GM19372 (cell line): ENCODE results near the gene HMX3.

Experiments used
- ATAC-seq: cut with Tn5 transposase; IDR thresholded peaks from one replicate; pipeline ENCODE4 v1.9.1; 2021; ENCODE audit warnings: mild to moderate bottlenecking, low read depth, moderate library complexity; ENCODE audit not compliant: unreplicated experiment

The HMX3 gene

DNA sequence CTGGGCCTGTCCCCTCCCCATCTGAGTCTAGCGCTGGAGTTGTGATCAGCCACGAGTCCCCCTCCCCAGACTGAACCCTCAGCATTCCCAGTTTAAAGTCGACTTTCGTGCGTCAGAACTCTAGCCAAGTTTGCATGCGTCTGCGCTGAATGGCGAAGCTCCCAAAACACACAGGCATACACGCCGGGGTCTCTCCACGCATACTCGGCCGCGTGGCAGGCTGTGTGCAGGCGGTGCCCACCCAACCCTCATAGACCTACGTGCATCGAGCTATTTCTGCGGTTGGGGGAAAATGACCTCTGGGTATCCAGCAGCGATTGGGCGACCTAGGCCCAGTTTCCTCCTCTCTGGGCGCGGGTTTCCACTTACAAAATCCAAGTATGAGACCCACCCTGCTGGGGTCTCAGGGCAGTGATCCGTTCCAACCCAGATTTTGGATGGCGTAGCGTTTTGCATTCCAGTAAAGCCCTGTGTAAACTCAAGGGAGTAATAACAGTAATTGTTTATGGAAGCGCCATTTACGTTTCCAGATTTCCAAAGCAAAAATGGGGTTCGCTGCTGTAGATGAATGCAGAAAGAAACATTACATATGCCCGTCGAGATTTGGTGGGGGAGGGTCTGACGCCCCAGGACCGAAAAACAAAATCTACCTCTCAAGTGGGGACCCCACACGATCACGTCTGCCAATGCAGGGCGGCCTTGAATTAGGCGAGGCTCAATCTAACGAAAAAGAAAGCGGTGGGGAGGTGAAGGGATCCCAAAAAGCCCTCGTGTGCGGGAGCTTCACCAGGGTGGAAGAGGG, 2.0 kb upstream of the HMX3 start:
- no peak for ATAC-seq

DNA sequence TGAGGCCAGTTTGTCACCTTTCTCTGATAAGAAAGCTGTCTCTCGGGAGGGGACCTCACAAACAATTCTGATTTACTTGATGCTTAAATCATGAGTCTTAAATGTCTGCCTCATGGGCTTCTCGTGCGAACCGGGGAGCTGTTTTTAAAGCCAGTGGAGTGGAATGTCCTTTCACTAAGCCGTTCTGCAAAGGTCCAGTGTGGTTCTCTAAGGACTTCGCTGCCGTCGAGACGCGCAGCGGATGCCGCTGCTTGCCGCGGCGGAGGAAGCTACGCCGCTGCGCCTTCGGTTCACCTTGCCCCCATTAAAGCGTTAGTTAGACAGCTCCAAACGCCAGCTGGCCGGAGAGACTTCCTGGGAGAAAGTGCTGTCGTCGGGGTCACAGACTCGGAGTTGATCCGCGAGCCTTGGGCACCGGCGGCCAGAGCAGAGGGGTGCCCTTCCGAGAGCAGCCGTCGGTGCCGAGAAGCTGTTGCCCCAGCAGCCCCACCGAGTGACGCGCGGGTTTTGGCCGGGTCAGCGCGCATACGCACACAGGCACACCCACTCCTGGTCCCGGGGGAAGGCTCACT, 1.3 kb upstream of the HMX3 start:
- no peak for ATAC-seq

DNA sequence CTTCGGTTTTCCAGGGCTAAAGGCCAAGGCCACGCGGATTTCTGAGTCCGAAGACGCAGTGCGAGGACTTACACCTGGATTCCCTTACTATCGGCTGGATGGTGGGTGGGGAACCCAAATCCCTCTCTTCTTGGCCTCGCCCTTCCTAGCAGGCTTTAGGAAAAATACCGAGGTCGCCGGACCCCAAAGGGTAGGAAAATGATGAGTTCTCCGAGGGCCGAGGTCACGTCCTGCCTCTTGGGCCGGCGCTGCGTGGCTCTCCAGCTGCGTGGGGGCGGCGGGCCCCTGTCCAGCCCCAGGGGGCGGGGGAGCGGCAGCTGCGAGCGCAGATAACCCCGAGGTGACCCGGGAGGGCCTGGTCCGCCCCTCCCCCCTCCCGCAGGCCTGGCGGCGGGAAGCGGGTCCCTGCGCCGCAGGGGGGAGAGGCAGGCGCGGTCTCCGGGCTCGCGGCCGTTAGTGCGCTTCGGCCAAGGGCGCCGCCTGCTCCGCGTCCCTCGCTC, 805 bp upstream of the HMX3 start:
- ATAC-seq: no peak

DNA sequence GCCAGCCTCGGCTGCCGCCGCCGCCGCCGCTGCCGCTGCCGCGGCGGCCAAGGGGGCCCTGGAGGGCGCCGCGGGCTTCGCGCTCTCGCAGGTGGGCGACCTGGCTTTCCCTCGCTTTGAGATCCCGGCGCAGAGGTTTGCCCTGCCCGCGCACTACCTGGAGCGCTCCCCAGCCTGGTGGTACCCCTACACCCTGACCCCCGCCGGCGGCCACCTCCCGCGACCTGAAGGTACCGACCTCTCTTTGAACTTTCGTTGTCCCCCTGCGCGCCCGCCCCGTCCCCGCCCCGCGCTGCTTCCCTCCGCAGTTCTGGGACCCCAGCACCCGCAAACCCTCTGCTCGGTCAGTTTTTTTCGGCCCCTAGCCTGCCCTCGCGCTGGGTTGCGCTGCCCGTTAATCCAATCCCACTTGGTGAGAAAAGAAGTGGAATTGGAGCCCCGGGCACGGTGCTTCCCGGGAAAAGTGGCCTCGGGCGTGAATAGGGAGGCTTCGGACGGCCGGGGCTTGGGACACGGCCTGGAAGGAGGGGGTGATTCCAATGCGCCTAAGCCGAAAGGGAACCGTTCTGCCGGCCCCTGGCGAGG, 543 bp downstream of the HMX3 start:
- ATAC-seq: no peak

DNA sequence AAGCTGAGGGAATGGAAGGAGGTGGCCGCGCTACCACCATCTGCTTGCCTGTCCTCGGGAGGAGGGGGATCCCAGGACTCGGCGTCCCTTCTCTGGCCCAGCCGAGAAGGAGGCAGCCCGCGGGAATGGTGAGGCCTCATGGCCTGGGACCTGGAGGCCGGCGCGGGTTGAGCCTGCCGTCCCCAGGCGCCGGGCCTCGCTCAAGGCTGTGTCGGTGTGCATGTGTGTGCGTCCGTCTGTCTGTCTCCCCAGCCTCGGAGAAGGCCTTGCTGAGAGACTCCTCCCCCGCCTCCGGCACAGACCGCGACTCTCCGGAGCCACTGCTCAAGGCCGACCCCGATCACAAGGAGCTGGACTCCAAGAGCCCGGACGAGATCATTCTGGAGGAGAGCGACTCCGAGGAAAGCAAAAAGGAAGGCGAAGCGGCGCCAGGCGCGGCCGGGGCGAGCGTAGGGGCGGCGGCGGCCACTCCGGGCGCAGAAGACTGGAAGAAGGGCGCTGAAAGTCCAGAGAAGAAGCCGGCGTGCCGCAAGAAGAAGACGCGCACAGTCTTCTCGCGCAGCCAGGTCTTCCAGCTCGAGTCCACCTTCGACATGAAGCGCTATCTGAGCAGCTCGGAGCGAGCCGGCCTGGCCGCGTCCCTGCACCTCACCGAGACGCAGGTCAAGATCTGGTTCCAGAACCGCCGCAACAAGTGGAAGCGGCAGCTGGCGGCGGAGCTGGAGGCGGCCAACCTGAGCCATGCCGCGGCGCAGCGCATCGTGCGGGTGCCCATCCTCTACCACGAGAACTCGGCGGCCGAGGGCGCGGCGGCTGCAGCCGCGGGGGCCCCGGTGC, 1.3 kb downstream of the HMX3 start:
- no peak for ATAC-seq

DNA sequence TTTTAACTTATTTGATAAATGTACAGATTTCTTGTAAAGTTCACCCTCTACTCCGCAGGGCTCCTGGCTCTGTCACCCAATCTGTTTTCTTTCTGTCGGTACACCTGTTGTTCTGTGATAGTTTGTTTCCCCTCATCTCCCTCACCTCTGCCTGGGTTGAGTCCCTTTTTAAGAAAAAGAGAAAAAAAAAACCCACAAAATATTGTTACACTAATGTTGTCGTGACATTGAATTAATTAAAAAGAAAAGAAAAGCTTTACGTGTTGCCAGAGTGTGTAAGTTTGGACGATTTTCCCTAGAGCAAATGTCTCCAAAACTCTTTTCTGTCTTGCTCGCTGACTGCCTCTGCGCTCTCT, 3.4 kb downstream of the HMX3 start:
- ATAC-seq: no peak

DNA sequence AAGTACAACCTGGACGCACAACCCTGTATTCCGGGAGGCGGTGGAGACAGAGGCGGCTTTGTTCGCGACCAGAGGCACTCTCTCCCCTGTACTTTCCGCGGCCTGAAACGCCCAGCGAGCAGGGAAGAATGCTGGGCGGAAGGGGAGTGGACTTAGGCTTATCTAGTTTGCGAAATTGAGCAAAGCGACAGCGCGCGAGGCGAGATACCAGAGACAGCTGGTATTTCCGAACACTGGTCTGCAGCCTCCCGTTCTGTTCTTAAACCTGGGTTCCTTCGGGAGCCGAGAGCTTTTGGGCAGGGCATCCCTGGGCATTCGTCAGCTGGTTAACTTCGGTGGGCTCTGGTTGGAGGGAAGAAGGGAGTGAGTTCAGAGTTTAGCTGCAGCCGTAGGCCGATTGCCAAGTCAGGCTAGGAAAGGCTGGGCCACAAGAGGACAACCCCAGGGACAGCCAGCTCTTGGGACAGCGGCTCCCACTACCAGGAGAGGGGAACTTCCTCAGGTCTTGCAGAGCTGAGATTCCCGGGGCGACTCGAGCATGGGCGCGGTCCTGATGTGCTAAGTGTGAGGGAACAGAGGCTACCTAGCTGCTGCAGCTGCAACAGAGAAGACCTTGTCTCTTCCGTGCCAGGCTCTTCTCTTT, 3.9 kb downstream of the HMX3 start:
- ATAC-seq: no peak

DNA sequence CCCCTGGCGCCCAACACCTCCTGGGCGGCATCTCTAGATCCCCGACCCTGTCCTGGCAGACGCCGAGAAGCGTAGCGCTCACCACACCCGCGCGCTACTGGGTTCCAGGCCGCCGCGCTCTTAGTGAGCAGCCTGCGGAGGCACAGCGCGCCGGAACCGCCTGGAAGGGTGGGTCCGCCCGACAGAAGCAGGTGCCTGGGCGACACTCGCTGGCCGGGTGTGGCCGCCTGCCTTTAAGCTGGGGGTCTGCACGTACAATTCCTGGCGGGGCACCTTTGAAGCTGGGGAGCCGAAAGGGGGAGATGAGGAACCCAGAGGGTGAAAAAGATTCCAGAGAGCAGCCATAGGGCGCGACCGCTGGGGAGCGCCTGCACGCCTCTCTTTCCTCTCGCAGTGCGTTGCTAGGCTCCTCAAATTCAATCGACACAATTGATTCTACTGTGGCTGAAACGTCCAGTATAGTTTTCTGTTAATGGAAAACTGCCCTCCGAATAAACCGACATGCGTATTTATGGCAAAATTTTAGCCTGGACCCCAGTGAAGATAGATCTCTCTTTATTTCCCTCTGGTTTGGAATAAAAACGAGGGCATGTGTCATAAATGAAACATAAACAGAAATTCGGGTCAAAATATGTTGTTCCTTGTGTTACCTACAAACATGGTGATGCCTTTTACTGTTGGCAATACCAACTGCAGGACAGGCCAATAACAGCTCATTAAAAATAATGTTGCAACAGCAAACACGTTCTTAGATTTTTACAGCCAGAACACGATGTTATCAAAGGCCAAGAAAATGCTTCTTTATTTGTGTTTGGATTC, 4.6 kb downstream of the HMX3 start:
- no peak for ATAC-seq

DNA sequence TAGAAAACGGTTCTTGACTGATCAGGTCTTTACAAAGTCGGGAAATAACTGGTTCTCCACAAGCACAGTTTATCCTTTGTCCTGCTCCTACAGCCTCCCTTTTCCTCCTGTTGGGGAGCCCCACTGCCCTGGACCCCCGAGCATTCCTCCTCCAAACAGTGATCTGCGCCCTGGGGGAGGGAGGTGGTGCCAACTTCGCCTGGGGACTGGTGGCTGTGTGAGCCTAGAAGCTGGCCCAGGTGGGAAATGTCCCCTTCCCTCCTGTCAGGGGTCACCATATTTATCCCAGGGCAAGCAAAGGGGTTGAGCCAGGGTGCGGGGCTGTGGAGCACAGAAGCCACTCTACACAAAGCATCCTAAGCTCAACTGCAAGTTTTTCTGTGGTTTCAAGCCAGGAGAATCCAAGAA, 5.2 kb downstream of the HMX3 start:
- ATAC-seq: no peak

DNA sequence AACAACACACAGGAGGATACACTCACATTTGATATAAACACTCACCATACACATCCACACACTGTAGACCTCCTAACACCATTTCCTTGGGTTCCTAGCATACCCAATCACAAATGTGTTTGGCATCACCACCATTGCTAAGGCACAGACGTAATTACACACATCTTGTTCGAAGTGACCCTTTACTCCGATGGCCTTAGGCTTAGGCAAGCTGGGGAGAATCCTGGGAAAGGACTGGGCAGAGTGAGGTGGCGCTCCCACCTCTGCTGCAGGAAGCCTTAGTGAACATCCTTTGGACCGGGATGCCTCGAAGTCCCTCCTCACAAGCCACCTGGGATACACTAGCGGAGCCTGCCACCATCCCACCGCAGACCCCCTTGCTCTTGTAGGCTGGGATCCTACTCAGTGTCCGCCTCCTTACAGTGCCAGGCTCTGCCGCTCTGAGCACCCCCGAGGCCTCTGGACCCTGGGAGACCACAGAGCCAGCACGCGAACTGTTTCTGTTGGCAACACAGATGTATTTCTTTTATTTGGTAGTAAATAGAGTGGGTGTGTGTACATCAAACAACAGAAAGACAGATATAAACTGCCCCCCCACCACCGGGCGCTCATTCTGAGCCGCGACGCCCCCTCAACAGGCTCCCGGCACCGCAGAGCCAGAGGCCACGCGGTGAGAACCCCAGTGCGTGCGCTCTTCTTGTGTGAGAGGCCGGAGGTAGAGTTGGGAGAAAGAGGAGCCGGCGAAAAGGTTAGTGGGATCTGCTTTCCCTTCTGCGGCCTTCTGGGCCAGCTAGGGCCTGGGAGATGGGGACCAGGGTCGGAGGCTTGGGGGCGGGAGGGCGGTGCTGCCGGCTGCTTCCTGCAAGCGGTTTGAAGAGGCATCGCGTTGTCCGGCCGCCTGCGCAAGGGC, 6.3 kb downstream of the HMX3 start:
- ATAC-seq: no peak

DNA sequence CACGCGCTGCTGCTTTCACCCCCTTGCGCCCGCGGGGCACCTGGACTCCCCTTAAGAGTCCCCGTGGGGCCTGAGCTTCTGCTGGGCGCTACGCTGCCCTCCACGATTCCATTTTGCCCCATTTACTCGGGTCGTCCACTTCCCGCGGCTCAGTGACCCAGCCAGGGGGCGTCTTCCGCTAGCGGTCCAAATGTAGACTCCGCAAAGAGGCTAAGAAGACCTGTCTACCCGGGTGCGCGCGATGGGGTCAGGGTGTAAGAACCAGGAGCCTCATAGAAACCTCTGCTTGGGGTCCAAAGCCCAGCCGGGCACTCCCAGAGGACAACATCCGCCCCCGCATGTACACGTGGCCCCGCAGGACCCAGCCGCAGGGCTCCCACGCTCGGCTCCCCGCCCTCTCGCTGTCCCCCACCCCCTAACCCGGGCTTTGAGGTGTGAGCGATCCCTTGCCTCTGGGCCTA, 7.0 kb downstream of the HMX3 start:
- no peak for ATAC-seq

DNA sequence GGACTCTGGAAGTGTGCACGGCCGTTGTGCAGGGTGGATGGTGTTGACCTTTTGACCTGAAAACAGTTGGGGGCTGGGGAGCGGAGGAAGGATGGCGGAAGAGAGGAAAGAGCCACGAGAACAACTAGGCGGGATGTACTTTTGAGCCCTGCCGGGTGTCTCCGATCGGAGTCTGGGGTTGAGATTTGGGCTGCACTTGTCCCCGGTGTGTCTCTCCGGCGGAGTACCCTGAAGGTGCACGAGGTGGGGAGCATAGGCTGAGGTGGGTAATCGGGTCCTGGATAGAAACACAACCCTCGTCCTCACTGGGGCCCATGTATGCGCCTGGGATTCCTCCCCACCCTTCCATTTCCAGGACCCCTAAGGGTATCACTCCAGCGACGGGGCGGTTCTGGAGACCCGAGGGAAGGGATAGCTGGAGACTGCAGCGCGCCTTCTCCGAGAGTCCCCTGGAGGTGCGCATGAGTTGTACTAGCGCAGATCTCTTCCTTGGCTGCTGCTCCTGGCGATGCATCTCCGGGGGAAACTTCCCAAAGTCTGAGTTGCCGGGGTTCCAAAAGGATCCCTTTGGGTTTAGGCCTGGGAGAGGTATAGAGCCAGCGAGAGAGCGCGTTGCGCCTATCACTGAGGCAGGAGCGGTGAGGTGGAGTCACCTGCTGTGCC, 7.5 kb downstream of the HMX3 start:
- ATAC-seq: no peak

DNA sequence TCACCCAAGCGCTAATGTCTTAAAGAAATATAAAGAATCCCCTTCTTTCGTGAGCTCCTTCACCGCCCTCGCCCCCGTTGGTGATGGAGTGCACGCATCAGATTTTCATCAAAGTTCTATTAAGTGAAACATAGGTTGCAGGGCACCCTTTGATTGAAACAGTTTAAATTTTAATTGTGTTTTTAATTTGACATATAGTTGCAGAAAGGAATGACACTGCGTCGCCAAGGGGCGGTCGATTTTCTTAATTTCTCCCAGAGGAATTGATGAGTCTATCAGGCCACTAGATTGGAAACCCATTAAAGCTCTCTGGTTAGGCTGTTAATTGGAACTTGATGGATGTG, 8.0 kb downstream of the HMX3 start:
- no peak for ATAC-seq

DNA sequence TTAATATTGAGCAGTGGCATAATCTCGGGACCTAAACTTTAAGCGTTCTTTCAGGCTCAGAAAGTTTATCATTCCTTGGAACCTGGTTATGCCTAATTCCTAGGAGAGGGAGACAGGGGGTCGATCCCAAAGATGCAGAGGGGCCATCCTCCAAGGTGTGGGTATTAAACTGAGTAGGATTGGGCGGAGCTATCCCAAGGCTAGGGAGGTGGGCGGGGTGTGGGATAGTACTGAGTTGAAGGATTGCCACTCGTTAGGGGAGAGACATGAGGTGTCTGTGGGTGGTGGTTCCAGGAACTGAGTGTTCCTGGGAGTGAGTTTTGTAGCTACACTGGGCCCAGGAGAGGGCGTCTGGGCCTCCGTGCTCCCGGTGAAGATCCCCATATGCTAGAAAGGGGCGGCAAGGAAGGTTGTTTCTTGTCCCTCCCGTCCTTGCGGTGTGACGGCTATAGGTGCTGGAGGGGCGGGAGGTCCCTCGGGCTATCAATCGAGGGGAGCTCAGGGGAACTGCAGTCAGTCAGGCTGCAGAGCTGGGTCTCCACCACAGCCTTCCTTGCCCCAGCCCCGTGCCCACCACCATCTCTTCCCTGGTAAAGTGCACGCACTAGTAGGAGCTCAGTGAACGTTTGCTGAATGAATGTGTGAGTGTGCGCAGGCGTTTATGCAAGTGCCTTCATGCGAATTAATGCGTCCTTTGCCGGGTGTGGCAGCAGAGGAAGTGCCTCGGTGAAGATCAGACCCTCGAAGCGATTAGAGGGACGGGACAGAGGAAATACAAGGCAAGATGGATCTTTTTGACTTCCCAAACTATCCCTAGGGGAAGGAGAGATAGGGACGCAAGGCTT, 9.1 kb downstream of the HMX3 start:
- no peak for ATAC-seq

DNA sequence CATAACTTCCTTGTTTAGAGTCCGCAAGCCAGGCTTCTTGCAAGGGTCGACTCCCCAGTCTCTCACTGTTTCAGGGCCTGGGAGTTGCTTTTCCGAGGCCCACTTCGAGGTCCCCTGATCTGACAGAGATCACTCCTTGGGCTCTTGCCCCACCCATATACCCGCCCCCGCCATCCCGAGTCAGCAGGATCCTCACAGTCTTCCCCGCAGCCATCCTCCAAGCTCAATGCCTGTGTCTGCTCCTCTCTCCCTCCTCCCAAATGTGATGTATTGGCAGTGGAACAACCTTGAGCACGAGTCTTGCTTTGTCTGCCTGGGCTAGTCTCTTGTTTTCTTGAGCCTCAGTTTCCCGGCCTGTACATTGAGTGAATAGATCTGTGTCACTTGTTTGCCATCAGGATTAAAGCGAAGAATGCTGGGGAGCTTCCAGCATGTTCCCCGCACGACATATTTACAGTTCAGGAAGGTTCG, 9.8 kb downstream of the HMX3 start:
- ATAC-seq: no peak

DNA sequence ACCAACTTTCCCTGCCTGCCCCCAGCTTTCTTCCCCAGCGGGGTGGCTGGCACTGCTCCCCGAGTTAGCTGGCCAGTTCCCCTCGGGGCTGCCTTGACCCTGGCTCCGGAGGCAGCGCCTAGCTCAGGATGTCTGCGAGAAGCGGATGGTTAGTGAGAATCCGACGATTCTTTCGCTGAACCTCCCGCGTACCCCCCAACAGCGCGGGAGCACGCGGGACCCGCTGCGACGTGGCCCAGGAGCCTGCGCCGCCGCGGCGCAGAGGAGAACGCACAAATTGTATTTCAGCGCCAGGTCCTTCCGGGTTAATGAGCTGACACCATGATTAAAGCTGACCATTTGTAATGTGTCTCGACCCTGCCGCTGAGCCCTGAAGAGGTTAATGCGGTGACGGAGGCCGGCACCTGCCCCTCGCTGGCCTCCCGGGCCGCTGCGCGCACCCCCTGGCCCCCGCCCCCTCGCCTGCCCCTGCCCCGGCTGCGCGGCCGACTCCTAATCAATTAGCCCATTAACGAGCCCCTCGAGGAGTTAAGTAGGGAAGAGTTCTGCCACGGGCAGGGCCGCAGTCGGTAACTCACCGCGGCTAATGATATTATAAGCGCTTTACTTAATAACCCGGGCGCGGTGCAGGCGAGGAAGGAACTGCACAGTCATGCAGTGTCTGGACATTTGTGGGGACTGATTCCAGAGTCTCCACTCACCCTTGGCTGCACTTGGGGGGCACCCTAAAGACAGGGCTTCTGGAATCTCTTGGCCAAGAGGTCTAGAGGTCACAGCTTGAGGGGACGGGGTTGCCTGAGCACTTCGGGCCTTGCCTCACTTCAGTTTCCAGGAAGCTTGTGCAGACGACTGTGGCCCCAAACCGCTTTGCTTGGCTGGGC, 10.5 kb downstream of the HMX3 start:
- ATAC-seq: no peak
